ENCODE measurements around the gene FRMPD2.
A peak's percentile ranks its signal among the peaks of the same experiment; 100 is the strongest.
"Not testable (repeated sequence)": the region's sequence is repeated elsewhere in the genome, so short reads cannot be mapped to it uniquely, and the experiment has no call there.

The FRMPD2 gene

DNA sequence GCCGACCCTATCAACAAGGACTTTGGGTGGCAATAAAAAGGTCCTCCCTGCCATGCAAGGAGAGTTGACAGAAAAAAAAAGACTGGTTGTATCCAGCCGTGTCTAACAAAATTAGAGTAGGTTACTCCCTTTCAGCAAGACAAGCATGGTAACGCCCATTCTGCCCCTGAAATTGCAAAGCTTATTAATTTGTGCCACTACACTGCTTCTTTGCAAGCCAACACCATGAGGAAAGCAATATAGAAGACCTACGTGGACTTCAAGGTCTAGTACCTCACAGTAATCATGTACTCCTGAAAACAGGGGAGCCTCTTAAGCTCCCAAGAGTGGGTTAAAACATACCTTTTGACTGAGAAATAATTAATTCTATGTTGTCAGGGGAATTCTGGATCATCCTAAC is 90.3 kb downstream of the FRMPD2 start:
- intact Hi-C loops (cut with DNase I): no loop called here
- DNase-seq: no peak

DNA sequence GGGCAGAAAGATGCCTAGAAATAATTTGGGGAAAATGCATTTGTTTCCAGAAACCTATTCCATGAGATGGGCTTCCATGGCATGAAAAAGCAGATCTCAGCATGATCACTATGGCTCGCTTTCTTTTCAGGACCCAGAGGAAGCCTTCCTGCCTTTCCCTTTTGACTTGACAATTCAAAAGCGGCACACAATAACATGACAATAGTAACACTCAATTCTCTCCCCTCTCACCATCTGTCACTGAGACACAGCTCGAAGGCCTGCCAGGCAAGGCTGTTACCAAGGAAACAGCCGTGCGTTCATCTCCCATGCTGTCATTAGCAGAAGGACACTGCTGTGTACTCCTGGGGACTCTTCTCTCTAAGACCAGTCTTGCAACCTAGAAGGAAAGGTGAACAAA is 101.8 kb downstream of the FRMPD2 start:
- intact Hi-C loops (cut with DNase I): not testable (repeated sequence)
- peak in 2 of 42 donors; percentile 26 to 56 for DNase-seq

DNA sequence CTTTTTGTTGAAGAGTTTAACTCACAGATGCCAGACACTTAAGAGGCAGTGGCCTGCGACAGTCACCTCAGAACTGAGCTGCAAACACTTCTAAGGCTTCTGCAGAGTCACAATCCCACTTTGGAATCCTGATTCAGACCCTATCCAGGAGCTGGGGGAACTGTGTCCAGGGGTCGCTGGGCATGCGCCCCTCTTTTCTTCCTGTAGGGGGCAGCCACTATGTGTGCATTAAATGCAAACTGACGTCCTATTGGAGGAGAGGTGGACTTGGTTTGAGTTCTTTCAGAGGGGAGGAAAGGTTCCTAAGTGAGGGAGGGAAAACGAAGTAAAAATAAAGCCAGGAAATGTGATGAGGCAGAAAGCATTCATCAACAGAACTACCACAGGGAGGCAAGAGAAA is 113.8 kb downstream of the FRMPD2 start:
- intact Hi-C loops (cut with DNase I): not testable (repeated sequence)

DNA sequence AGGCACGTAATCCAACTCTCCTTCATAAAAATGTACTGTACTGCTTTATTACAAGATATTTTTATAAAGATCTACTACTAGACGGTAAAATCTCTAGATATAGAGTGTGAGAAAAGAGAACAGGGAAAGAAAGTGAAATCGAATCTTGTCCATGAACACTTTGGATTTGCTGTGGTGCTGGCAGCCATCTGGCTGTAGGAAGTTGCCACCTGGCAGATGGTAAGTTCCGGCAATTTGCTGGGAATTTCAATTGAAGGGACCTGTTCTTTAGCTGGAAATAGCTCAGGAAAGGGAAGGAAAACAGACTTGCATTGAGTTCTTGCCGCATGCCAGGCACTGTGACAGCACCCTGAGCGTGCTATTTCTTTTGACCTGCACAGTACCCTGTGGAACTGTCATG is 114.3 kb downstream of the FRMPD2 start:
- peak in 1 of 42 donors; percentile 2 for DNase-seq
- intact Hi-C loops (cut with DNase I): not testable (repeated sequence)

More for the DNA sequence above, 113.8 kb downstream of the FRMPD2 start:
- peak in 11 of 42 donors; percentile 11 to 53 (median 22) for DNase-seq

DNA sequence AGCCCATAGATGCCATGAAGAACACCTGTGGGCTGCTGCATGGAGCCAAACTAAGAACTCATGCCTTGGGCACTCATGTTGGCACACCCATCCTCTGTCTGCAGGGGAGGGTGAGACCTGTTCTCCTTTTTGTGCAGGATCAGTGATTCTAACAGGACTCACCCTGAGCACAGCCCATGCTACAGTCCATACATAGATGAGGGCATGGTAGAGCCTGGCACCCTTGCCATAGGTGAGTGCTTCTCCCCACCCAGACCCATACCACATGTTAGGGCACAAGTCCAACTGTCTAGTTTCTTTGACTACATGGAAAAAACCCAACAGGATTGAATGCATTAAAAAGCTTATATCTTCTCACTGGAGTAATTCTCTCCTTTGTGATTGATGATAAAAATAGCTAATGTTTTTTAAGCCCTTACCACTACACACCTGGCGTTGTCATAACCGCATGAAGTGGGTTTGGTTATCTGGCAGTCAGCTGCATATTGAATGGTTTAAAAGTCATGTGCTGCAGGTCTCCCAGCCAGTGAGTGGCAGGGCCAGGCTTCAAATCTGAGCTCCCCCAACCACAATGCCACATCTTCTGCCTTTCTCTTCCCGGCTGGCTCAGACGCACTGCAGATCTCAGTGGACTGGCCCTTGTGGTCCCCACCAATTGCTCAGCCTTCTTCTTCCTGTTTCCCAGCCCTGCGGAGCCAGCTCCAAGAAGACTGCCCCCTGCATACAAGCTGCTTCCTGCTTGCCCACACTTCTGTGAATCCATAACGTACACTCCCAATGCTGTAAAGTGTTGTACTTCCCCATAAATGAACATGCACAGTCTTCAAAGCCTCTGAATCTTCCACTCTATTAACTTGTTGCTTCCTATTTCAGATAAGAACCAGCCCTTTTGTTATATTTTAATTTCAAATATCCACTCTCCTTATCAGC is 120.0 kb downstream of the FRMPD2 start:
- DNase-seq: not testable (repeated sequence)

DNA sequence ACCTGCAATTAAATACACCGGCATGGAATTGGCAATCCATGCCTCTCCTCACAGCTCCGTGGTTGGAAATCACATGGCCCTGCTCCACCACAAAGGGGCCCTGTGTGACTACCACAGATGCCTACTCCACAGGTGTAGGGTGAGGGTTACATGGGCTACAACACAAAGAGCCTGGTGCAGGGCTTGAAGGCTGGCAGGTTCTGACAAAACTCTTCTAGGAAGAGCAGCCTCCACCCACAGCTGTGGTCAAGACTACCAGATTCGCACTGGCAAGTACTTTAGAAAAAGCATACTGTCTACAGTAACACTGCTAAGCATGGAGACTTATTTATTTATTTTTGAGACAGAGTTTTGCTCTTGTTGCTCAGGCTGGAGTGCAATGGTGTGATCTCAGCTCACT is 126.9 kb downstream of the FRMPD2 start:
- intact Hi-C loops (cut with DNase I); DNase-seq: not testable (repeated sequence)

More for the DNA sequence above, 120.0 kb downstream of the FRMPD2 start:
- intact Hi-C loops (cut with DNase I): not testable (repeated sequence)

DNA sequence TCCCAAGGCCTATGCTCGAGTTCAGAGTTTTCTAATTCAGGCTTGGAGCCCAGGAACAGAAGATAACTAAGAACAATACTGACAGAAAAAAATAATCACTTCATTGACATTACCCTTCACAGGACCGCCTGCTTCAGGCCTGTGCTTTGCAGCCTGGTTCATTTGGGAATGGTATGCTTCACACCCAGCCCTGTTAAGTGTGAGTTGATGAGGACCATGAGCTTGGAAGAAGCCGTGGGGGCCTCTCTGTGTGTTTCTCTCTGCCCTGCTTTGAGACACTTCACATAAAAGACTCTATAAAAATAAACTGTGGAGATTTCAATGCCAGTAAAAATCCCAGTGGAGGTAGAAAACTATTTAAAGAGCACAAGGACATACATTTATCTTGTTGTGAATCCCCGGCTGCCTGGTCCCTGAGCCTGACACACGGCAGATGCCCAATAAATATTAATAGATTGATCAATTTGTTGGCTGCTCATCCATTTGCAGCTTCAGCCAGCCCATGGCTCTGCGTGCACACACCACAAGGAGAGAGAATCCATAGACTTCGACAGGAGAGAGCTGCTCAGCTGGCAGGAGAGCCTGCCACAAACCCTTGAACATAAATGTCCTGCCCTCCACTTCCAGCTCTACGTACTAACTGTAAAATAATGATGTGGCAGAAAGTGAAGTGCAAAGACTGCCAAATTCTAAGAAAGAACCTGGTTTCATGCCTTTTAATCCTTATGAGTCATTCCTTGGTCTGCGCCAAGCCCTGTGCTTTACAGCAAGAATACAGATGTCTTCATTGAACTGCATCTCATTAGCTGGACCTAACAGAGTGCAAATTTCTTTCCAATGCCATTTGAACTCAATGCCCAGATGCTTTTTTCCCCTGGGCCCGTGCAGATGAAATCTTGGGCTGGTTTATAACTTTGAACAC is 130.5 kb downstream of the FRMPD2 start:
- intact Hi-C loops (cut with DNase I); DNase-seq: not testable (repeated sequence)

DNA sequence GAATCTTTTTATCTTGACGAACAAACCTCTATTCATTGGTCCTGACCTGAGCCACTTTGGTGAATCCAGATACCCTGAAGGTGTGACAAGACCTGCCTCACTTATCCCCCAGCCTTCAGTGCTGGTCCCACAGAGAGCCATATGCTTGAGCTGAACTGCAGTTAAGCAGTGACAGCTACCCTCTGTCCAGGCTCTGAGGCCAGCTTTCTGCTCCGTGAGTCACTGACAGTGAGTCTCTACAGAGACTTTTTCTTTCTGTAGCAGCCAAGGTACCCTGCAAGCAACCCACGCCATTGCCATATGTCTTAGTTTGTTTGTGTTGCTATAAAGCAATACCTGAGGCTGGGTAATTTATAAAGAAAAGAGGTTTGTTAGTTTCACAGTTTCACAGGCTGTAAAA is 133.5 kb downstream of the FRMPD2 start:
- DNase-seq; intact Hi-C loops (cut with DNase I): not testable (repeated sequence)

DNA sequence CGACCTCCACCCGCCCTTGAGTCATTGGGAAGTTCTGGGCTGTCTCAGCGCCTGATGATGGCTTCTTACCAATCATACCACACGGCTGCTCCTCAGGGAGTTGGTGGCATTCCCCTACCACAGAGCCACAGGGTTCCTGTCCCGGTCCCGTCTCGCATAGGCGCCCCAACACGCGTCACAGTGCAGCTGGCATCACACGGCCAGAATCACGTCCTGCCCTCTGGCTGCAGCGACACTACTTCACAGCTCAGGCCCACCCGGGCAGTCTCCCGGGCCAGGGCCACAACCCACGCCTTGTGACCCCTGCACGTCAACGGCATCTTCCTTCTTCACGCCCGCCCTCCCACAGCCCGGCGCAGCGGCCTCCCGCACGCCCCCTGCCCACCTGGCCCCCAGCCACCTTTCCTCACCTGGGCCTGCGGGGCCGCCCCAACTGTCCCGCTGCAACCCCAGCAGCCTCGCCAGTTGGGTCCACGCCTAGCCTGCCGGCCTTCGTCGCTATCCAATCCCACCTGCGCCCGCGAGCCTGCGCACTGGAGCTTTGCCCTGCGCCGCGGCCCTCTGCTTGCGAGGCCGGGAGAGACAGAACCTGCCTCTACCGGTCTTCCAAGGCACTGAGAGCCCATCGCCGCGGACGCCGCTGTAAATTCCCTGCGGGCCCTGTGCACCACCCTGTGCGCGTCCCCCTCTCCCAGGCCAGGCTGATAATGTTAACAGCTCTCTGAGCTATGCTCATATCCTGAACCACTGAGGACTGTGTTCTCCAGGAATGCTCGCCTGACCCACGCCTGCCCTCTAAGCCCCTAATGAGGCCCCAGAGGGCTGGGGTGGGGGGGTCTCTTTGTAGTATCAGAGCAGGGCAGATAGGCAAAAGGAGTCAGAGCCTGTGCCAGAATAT is 134.3 kb downstream of the FRMPD2 start:
- intact Hi-C loops (cut with DNase I); DNase-seq: not testable (repeated sequence)

DNA sequence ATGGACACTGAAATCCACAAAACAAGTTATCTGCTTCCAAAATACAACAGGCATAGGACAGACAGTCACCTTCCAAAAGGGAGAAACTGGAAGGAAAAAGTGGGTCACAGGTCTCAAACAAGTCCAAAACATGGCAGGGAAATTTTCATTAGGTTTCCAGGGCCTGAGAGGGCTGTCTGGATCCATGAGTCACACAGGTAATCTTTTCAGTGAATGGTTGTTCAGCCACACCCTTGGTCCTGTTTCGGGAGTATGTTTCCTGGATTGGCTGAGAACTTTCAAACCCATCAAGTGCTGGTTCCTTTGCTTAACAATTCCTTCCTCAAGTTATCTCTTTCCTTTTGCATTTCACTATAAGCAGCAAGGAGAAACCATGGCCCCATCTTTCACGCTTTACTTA is 145.5 kb downstream of the FRMPD2 start:
- intact Hi-C loops (cut with DNase I): not testable (repeated sequence)

DNA sequence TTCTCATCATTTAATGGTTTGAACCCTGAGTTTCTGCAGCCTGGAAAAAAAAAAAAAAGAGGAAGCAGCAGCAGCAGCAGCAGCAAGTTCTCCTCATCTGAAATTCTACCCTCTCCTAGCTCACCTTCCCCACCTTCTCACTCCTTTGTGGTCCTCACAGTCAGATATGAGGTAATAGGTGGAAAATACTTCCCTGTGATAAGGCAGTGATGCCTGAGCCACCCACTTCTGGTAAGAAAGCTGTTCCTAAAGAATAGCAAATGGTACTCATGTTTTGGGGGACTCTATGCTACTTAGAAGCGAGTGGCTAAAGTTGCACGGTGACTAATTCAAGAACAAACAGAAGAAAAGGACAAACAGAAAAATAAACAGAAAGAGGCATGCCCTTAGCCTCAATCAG is 148.2 kb downstream of the FRMPD2 start:
- intact Hi-C loops (cut with DNase I); DNase-seq: not testable (repeated sequence)

More for the DNA sequence above, 145.5 kb downstream of the FRMPD2 start:
- not testable (repeated sequence) for DNase-seq

DNA sequence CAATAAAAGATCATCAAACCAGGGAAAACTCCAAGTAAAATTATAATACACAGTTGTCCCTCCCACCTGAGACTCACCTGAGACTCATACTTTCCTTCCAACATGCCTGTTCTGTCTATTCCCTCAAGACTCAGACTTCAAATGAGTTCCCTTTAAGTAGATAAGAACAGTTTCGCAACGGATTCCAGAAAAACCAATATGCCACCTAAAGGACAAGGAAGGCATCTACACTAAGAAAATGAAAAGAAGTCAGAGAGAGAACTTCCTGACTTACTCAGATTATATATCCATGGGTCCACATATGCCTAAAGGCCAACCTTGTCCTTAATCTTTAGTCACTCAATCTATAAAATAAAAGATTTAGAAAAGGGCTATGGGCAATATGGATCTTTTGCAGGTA is 148.9 kb downstream of the FRMPD2 start:
- intact Hi-C loops (cut with DNase I); DNase-seq: not testable (repeated sequence)

DNA sequence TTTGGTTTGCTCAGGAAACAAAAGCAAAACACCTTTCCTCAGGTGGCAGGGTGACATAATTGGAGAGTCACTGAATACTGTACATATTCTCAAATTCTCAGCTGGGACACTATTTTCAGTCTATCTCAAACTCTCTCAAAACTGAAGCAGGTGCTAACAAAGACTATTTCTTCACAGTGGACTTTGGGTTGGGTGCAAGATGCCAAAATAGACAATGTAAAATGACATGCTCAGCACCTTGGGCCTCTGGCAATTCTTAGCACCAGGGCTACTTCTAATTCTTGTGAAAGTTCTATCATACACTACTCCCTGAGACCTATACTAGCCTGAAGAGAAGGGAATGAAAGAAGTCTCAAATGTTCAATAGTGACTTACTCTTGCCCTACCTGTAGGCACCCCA is 151.9 kb downstream of the FRMPD2 start:
- intact Hi-C loops (cut with DNase I); DNase-seq: not testable (repeated sequence)

DNA sequence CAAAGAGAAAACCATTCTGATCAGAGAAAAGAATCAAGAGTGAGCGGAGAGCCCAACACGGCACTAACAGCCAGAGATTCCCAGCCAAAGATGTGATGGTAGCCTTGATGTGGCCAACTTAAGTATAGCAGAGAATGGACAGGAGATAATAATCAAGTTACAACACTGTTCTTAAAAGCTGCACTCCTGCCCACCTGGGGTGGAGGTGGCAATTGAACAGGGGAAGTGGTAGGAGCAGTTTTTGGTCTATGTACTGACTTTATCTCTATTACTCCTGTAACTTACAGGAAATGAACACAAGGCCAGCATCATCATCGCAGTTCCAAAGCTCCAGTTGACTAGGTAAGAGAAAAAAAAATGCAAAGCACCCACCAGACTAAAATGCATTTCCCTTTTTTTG is 164.2 kb downstream of the FRMPD2 start:
- DNase-seq; intact Hi-C loops (cut with DNase I): not testable (repeated sequence)

Measured in head of caudate nucleus (tissue), 42 donors.